IPS-NIHi11 (cell line): ENCODE results near the gene KISS1.

Experiments used
- DNase-seq: peaks from one replicate; pipeline ENCODE4 v3.0.0; 2012; ENCODE audit warnings: mixed read lengths, low spot score

The KISS1 gene

GRCh38 chr1:204191456-204191855 is 4.8 kb downstream of the KISS1 start:
- DNase-seq = no peak

- peak; percentile 84 for DNase-seq
Measured at GRCh38 chr1:204190212-204191211, 5.8 kb downstream of the KISS1 start.

- no peak for DNase-seq
Measured at GRCh38 chr1:204188959-204189639, 7.2 kb downstream of the KISS1 start.

GRCh38 chr1:204186597-204186996 is 9.7 kb downstream of the KISS1 start:
- DNase-seq = no peak

- DNase-seq = no peak
Measured at GRCh38 chr1:204181116-204181515, 15.2 kb downstream of the KISS1 start.

GRCh38 chr1:204180133-204180532 is 16.2 kb downstream of the KISS1 start:
- no peak for DNase-seq

GRCh38 chr1:204178487-204179281 is 17.6 kb downstream of the KISS1 start:
- DNase-seq = no peak

- DNase-seq = no peak
Measured at GRCh38 chr1:204177133-204177532, 19.2 kb downstream of the KISS1 start.

GRCh38 chr1:204176049-204176448 is 20.2 kb downstream of the KISS1 start:
- DNase-seq = no peak

GRCh38 chr1:204174958-204175357 is 21.3 kb downstream of the KISS1 start:
- no peak for DNase-seq

- no peak for DNase-seq
Measured at GRCh38 chr1:204172404-204173029, 23.8 kb downstream of the KISS1 start.

GRCh38 chr1:204171751-204172178 is 24.5 kb downstream of the KISS1 start:
- DNase-seq = no peak

GRCh38 chr1:204170494-204171155 is 25.7 kb downstream of the KISS1 start:
- no peak for DNase-seq

- no peak for DNase-seq
Measured at GRCh38 chr1:204169858-204170257, 26.4 kb downstream of the KISS1 start.

- DNase-seq = no peak
Measured at GRCh38 chr1:204167730-204168129, 28.6 kb downstream of the KISS1 start.

GRCh38 chr1:204166219-204166618 is 30.1 kb downstream of the KISS1 start, which contains the start of gene REN:
Gene REN (minus strand): TSS chr1:204166337. CDS start chr1:204166293, 44 bp downstream.
- no peak for DNase-seq

GRCh38 chr1:204162494-204163074 is 33.7 kb downstream of the KISS1 start:
- peak; percentile 94 for DNase-seq

GRCh38 chr1:204161609-204162493 is 34.4 kb downstream of the KISS1 start:
- DNase-seq = no peak

GRCh38 chr1:204157962-204158361 is 38.3 kb downstream of the KISS1 start:
- no peak for DNase-seq

- no peak for DNase-seq
Measured at GRCh38 chr1:204155881-204156280, 40.4 kb downstream of the KISS1 start.
